ENCODE results near the gene OSER1.

DNA sequence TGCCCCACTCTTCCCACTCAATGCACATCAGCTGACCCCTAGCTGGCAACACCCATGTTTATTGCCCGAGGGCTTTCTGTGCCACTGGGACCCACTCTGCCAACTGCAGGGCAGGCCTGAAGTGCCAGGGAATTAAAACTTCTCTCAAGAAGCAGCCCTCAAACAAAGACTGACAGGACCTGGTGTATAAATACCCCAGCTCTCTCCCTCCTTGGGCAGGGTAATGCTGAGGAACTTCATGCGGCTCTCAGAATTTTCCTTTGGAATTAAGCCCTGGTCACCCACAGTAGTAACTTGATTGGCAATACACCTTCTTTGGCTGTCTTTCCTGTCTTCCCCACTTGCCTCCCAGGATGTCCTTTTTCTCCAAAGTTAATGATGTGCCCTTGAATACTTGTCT is 31.2 kb upstream of the OSER1 start:
- TF ChIP-seq, protein P1, sequence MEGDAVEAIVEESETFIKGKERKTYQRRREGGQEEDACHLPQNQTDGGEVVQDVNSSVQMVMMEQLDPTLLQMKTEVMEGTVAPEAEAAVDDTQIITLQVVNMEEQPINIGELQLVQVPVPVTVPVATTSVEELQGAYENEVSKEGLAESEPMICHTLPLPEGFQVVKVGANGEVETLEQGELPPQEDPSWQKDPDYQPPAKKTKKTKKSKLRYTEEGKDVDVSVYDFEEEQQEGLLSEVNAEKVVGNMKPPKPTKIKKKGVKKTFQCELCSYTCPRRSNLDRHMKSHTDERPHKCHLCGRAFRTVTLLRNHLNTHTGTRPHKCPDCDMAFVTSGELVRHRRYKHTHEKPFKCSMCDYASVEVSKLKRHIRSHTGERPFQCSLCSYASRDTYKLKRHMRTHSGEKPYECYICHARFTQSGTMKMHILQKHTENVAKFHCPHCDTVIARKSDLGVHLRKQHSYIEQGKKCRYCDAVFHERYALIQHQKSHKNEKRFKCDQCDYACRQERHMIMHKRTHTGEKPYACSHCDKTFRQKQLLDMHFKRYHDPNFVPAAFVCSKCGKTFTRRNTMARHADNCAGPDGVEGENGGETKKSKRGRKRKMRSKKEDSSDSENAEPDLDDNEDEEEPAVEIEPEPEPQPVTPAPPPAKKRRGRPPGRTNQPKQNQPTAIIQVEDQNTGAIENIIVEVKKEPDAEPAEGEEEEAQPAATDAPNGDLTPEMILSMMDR (IDR thresholded peaks at IDR 0.05) = no peak
- TF ChIP-seq POLR2A (IDR thresholded peaks at IDR 0.05) = no peak

Data from right lobe of liver (tissue), 4 donors.